Measurements from ENCODE around the gene TMEM266.

TMEM266 gene

DNA sequence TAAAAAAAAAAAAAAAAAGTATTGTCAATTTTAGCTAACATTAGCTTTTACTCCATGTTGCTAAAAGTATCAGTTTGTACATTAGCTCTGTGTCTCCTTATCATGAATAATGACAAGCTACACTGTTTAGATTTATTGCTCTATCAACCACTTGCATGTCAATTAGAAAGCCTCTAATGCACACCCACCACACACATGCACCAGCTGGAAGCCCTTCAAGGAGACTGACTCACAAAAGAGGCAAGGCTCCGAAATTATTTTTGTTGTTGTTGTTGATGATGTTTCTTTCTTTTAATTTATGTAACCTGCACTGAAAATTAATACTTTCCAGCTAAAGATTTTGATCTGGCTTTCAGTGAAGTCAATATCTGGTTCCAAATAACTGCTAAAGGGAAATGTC lies 180.0 kb downstream of the TMEM266 start:
- DNase-seq (ENCODE audit: low spot score), result no peak

DNA sequence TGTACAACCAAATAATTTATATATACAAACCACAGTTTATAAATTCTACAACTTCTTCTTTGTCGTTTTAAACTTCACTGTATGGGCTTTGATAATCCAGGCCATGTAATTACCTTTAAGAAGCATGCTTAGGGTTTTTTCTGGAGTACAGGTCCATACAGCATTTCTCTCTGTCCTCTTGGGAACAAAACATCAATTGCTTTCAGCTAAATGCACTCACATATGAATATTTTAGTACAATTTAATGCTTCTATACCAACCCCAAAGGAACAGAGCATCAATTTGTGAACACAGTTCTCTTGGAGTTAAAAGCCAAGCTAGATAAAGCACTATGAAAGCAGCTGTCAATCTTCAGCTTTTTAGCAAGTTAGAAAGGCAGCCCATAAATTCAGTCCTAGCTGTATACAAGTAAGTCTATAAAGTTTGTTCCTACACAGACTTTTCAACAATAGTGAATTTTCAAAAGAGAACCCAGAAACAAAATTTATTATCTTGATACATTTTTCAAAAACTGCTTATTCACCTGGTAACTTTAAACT lies 185.4 kb downstream of the TMEM266 start:
- no peak for DNase-seq (ENCODE audit: low spot score)

DNA sequence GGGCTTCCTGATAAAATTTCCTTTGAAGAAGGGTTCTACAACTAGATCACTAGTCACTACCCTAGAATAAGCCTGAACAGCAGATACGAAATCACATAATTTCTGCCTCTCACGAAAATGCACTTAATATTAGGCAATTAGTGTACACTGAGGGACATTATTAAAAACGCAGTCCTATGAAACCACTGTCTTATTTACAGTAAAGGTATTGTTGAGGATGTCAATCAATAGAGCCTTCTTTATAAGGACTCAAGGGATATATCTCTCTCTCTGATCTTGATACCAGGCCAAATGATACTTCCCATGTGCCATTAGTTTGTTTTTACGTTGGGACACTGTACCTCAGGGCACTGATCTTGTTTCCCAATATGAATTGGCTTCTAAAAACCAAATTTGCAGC lies 191.9 kb downstream of the TMEM266 start:
- DNase-seq (ENCODE audit: low spot score), result no peak

DNA sequence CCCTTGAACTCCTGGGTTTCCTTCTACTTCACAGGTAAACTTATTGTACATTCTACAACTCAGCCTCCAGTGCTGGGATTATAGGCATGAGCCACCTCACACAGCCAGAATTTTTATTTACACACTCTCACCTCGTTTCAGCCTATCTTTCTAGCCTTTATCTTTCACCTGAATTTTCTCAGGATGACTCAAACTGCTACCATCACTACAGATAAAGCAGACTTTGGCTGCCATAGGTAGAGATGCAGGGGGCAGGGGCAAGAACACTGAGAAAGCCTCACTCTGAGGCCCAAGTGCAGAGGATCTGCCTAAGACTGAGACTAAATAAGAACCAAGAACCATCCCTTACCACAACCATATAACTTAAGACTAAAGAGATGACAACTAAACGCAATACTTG lies 192.5 kb downstream of the TMEM266 start:
- no peak for DNase-seq (ENCODE audit: low spot score)

DNA sequence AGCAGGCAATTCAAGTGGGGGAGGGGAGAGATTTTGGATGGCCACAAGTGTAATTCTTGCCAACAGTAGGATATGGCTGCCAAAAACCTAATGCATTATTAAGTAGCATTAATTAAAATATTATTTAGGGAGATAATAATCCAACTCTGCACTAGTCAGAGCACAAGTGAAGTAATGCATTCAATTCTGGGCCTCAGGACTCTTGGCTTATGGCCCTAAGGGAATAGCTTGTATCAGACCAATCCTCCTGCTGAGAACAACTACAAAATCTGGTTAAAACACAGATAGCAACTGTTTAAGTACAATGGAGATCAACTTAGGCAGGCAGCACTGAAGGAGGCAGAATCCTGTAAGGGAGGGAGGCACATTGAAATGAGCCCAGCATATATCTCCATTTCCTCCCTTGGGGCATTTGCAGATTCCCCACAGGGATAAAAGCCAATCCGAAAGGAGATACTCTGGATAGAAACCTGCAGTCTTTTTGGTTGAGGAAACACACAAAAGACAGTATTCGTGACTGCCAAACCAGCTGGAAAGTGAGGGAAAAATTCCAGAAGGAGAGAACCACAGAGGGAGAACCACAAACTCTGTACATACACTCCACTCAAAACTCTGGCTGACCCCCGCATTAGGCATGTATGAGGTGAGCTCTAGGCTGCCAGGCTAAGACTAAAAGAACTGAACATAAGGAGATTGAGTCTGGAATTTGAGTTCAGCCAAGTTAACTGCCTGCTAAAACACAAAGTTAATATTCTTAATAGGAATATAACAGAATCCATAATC lies 194.1 kb downstream of the TMEM266 start:
- DNase-seq (ENCODE audit: low spot score), result no peak

All from GM03348 (cell line).